ENCODE results near the gene LPCAT1. TPM values are rescaled to one million over a fixed set of nuclear protein-coding genes. Genes with fewer than 3 reads are reported as not detected.

LPCAT1 gene
- total RNA-seq, 1 experiment from 2014 or later, result 75.0 TPM

- ATAC-seq, result no peak
- Histone ChIP-seq H3K27me3 (ENCODE audit: insufficient read depth, low read length) (no peaks in the 10 kb centered on the region), H3K4me3 (replicated peaks in 1 of 2; ENCODE audit: low read depth in 1 of 2, low read length in 2 of 2) (no peak overlapping the region), H3K9me2 (ENCODE audit: insufficient read depth) (no peaks in the 10 kb centered on the region), H3K27ac (ENCODE audit: low read depth, low read length) (no peak overlapping the region), H3K79me2 (ENCODE audit: insufficient read depth, low read length) (peaks cover 92% of the 10 kb centered on the region), H3K4me1 (ENCODE audit: control insufficient read depth in 1 of 2, insufficient read depth in 2 of 2, low read length in 2 of 2) (peaks cover 0 to 10% of the 10 kb centered on the region in 2 experiments; a peak in 2 of 4 replicates), H4K20me1 (ENCODE audit: insufficient read depth) (no peaks in the 10 kb centered on the region), H3K4me2 (ENCODE audit: low read length) (no peak overlapping the region), H2AFZ (ENCODE audit: low read depth, low read length, poor library complexity, severe bottlenecking) (no peak overlapping the region), H3K9ac (ENCODE audit: low read length) (no peak overlapping the region), H3K36me3 (ENCODE audit: control insufficient read depth in 1 of 2, insufficient read depth in 2 of 2, low read length in 2 of 2) (peaks cover 3 to 11% of the 10 kb centered on the region in 2 experiments; a peak in 3 of 4 replicates), H3K9me3 (ENCODE audit: control insufficient read depth in 1 of 2, insufficient read depth in 1 of 2, low read depth in 1 of 2, low read length in 2 of 2) (no peaks in the 10 kb centered on the region)
- no peak for DNase-seq (ENCODE audit: low read depth, low spot score)
- intact Hi-C loops (cut with micrococcal nuclease), result no loop called here
- CTCF ChIA-PET, result interaction anchor here (0.6 kb wide), 1 partner anchor 299 kb away, joined by 3 read pairs; no protein-coding TSS in a partner anchor
- TF ChIP-seq RAD21 (IDR thresholded peaks at IDR 0.05; ENCODE audit: low read depth) (no peak), JUND (IDR thresholded peaks at IDR 0.05) (no peak), SRF (IDR thresholded peaks at IDR 0.05; ENCODE audit: low read depth) (no peak), MAX (IDR thresholded peaks at IDR 0.05) (no peak), ZBTB33 (IDR thresholded peaks at IDR 0.05; ENCODE audit: extremely low read depth, insufficient replicate concordance, low read length) (no peak), EGR1 (IDR thresholded peaks at IDR 0.05; ENCODE audit: low read depth) (no peak), ELF1 (IDR thresholded peaks at IDR 0.05; ENCODE audit: borderline replicate concordance, low read depth) (no peak), SP1 (IDR thresholded peaks at IDR 0.05; ENCODE audit: low read depth) (no peak), EZH2phosphoT487 (IDR thresholded peaks at IDR 0.05; ENCODE audit: borderline replicate concordance) (no peak), ZNF274 (IDR thresholded peaks at IDR 0.05; ENCODE audit: low read depth, low read length) (no peak), ZFX (IDR thresholded peaks at IDR 0.05) (no peak)
- TF ChIP-seq, protein P1, sequence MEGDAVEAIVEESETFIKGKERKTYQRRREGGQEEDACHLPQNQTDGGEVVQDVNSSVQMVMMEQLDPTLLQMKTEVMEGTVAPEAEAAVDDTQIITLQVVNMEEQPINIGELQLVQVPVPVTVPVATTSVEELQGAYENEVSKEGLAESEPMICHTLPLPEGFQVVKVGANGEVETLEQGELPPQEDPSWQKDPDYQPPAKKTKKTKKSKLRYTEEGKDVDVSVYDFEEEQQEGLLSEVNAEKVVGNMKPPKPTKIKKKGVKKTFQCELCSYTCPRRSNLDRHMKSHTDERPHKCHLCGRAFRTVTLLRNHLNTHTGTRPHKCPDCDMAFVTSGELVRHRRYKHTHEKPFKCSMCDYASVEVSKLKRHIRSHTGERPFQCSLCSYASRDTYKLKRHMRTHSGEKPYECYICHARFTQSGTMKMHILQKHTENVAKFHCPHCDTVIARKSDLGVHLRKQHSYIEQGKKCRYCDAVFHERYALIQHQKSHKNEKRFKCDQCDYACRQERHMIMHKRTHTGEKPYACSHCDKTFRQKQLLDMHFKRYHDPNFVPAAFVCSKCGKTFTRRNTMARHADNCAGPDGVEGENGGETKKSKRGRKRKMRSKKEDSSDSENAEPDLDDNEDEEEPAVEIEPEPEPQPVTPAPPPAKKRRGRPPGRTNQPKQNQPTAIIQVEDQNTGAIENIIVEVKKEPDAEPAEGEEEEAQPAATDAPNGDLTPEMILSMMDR (IDR thresholded peaks at IDR 0.05 in 2 of 3, conservative IDR thresholded peaks at IDR 0.05 in 1 of 3; ENCODE audit: borderline replicate concordance in 1 of 3, insufficient read depth in 1 of 3, low read depth in 2 of 3, low read length in 2 of 3), result no peak
- TF ChIP-seq, protein P2, sequence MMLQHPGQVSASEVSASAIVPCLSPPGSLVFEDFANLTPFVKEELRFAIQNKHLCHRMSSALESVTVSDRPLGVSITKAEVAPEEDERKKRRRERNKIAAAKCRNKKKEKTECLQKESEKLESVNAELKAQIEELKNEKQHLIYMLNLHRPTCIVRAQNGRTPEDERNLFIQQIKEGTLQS (IDR thresholded peaks at IDR 0.05), result no peak
- RAD21 ChIA-PET (ENCODE audit: low non-redundant PET in 1 of 2, low total read pairs in 2 of 2, uncharacterized antibody in 2 of 2, unreplicated experiment in 2 of 2), result no interaction called here
- no TSS peak for BruUV-seq (replicated peaks)
- POLR2A ChIA-PET, result no interaction called here
Measured at GRCh38 chr5:1507457-1507856, 16.3 kb downstream of the LPCAT1 start.

Measured in HCT116 (cell line).